NT2/D1 (cell line): Measurements from ENCODE around the gene SYCE1.

Experiments used
- SUZ12 ChIP-seq: IDR thresholded peaks from 2 replicates; pipeline ENCODE4 v1.6.1; 2011; ENCODE audit not compliant: insufficient read length, insufficient read depth; ENCODE audit errors: extremely low read depth
- YY1 ChIP-seq: IDR thresholded peaks from 2 replicates; pipeline ENCODE4 v1.6.1; 2011; ENCODE audit not compliant: insufficient read length, insufficient read depth
- ZNF274 ChIP-seq: IDR thresholded peaks from 2 replicates; pipeline ENCODE4 v1.6.1; 2011; ENCODE audit warnings: mild to moderate bottlenecking, low read depth, low read length

GRCh38 chr10:133611079-133611478 is 45.7 kb upstream of the SYCE1 start:
- no peak for TF ChIP-seq SUZ12
- no peak for TF ChIP-seq ZNF274
- TF ChIP-seq YY1: no peak
